OCI-LY1 (cell line): ENCODE measurements around the gene SRRM2.

Experiments used
- CTCF ChIP-seq: fragments of 200-600 bp; sonication (generic), shearing (Covaris generic); IDR thresholded peaks from 2 replicates; pipeline ENCODE4 v1.5.1; 2017; ENCODE audit warnings: mild to moderate bottlenecking, antibody characterized with exemption, low read length, moderate library complexity, mixed read lengths
- EZH2 ChIP-seq: fragments of 200-600 bp; sonication (generic), shearing (Covaris generic); IDR thresholded peaks from 2 replicates; pipeline ENCODE4 v1.8.0; 2017; ENCODE audit warnings: borderline replicate concordance, mixed run types, mild to moderate bottlenecking, antibody characterized with exemption, low read length, moderate library complexity, mixed read lengths

- no peak for TF ChIP-seq CTCF
- TF ChIP-seq EZH2: no peak
These were observed 14.5 kb upstream of the SRRM2 start for GRCh38 chr16:2737895-2738418.
